Liver (tissue), 3 donors: ENCODE results near the gene FAM204A.

Source experiments
- JUND ChIP-seq, 2 donors: IDR thresholded peaks; 2 replicates each; pipeline ENCODE4 v1.6.1; 2016; ENCODE audit warnings: antibody characterized with exemption in 2 of 2
- REST ChIP-seq: IDR thresholded peaks from 2 replicates; pipeline ENCODE4 v1.6.1; 2016; ENCODE audit warnings: antibody characterized with exemption, mild to moderate bottlenecking
- TF ChIP-seq, protein P1 (sequence below): fragments of 150-350 bp; IDR thresholded peaks from 2 replicates; pipeline ENCODE4 v1.5.1; 2017; ENCODE audit warnings: improper control_type of control experiment, low read depth, low read length; ENCODE audit not compliant: missing input control
- TF ChIP-seq, protein P2 (sequence below): IDR thresholded peaks from 2 replicates; pipeline ENCODE4 v1.6.1; 2016; ENCODE audit warnings: antibody characterized with exemption
- donor health status: healthy.
- donor health status: healthy.

DNA sequence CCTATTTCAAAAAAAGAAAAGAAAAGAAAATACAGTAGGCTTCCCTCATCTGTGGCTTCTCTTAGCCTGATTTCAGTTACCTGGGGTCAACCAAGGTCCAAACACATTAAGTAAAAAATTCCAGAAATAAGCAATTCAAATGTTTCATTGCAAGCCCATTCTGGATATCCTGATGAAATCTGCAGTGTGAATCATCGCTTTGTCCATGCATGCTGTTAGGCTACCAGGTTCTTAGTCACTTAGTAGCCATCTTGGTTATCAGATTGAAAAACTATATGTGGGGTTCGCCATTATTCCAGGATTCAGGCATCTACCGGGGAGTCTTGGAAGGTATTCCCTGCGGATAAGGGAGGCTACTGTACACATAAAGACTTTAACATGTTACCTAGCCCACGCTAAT, 991 bp upstream of the FAM204A start:
- TF ChIP-seq, protein P1, sequence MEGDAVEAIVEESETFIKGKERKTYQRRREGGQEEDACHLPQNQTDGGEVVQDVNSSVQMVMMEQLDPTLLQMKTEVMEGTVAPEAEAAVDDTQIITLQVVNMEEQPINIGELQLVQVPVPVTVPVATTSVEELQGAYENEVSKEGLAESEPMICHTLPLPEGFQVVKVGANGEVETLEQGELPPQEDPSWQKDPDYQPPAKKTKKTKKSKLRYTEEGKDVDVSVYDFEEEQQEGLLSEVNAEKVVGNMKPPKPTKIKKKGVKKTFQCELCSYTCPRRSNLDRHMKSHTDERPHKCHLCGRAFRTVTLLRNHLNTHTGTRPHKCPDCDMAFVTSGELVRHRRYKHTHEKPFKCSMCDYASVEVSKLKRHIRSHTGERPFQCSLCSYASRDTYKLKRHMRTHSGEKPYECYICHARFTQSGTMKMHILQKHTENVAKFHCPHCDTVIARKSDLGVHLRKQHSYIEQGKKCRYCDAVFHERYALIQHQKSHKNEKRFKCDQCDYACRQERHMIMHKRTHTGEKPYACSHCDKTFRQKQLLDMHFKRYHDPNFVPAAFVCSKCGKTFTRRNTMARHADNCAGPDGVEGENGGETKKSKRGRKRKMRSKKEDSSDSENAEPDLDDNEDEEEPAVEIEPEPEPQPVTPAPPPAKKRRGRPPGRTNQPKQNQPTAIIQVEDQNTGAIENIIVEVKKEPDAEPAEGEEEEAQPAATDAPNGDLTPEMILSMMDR = no peak
- TF ChIP-seq REST (no peak), JUND (IDR thresholded peaks at IDR 0.05) (no peak)
- TF ChIP-seq, protein P2, sequence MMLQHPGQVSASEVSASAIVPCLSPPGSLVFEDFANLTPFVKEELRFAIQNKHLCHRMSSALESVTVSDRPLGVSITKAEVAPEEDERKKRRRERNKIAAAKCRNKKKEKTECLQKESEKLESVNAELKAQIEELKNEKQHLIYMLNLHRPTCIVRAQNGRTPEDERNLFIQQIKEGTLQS = no peak
